Measurements from ENCODE around the gene TUBA4A. TPM values are rescaled to one million over a fixed set of nuclear protein-coding genes. Genes with fewer than 3 reads are reported as not detected.

The TUBA4A gene
- total and polyA plus RNA-seq, 10 of the 15 experiments (the other 5 are each of a cell fraction or from before 2014, with no cell fraction given) = 58.2 to 325 (median 134) TPM

DNA sequence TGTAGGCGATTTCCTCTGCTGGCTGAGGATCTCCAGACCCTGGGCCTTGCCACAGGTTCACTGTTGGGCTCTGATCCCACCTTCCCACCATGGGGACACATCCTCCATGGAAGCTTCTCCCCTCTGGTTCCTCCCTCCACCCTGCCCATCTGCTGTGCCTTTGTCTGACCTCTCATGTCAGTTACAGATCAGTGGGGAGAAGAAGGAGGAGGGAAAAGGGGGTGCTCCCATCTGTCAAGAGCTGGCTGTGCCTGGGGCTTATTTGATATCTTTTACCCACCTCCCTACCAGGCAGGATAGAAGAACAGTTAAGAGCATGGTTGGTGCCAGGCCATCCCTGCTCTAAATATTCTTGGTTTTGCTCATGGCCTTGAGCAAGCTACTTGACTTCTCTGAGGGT lies 13.2 kb upstream of the TUBA4A start (continued):
- TF ChIP-seq, protein P1, sequence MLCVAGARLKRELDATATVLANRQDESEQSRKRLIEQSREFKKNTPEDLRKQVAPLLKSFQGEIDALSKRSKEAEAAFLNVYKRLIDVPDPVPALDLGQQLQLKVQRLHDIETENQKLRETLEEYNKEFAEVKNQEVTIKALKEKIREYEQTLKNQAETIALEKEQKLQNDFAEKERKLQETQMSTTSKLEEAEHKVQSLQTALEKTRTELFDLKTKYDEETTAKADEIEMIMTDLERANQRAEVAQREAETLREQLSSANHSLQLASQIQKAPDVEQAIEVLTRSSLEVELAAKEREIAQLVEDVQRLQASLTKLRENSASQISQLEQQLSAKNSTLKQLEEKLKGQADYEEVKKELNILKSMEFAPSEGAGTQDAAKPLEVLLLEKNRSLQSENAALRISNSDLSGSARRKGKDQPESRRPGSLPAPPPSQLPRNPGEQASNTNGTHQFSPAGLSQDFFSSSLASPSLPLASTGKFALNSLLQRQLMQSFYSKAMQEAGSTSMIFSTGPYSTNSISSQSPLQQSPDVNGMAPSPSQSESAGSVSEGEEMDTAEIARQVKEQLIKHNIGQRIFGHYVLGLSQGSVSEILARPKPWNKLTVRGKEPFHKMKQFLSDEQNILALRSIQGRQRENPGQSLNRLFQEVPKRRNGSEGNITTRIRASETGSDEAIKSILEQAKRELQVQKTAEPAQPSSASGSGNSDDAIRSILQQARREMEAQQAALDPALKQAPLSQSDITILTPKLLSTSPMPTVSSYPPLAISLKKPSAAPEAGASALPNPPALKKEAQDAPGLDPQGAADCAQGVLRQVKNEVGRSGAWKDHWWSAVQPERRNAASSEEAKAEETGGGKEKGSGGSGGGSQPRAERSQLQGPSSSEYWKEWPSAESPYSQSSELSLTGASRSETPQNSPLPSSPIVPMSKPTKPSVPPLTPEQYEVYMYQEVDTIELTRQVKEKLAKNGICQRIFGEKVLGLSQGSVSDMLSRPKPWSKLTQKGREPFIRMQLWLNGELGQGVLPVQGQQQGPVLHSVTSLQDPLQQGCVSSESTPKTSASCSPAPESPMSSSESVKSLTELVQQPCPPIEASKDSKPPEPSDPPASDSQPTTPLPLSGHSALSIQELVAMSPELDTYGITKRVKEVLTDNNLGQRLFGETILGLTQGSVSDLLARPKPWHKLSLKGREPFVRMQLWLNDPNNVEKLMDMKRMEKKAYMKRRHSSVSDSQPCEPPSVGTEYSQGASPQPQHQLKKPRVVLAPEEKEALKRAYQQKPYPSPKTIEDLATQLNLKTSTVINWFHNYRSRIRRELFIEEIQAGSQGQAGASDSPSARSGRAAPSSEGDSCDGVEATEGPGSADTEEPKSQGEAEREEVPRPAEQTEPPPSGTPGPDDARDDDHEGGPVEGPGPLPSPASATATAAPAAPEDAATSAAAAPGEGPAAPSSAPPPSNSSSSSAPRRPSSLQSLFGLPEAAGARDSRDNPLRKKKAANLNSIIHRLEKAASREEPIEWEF (IDR thresholded peaks at IDR 0.05; ENCODE audit: insufficient replicate concordance, low read depth, low read length) = no peak
- TF ChIP-seq NFIC (IDR thresholded peaks at IDR 0.05; ENCODE audit: low read depth, low read length) (no peak), JUNB (IDR thresholded peaks at IDR 0.05) (no peak), IKZF2 (IDR thresholded peaks at IDR 0.05) (no peak), SPI1 (IDR thresholded peaks at IDR 0.05; ENCODE audit: borderline replicate concordance, insufficient read depth, low read depth, low read length) (no peak), CBFB (IDR thresholded peaks at IDR 0.05; ENCODE audit: low read depth) (no peak)

DNA sequence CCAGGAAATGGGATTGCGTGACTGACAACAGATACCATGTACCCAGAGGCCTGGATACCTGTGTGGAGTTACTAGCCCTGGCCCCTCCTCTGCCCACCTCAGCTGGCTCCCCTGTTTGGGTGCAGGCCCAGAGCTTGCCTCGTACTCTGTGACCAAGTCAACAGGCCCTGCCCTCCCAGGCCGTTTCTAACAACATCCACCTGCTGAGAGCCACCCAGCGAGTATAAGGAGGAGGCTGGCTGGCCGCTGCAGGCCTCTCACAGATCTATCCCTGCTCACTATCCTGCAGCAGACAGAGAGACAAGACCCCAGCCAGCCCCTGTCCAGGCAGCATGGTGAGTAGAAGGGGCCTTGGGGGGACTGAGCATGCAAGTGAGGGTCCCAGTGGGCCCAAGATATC lies 12.5 kb upstream of the TUBA4A start:
- RAD21 ChIA-PET (ENCODE audit: unreplicated experiment) = no interaction called here
- peaks cover 0 to under 1% of the 10 kb centered on the region in 2 experiments; a peak in 1 of 4 replicates for H3K27me3 ChIP-seq (replicated peaks in 1 of 2; ENCODE audit: control insufficient read depth in 2 of 2, insufficient read depth in 2 of 2, low read length in 1 of 2)
- H3K4me1 ChIP-seq (ENCODE audit: control insufficient read depth, insufficient read depth, low read length) = no peaks in the 10 kb centered on the region
- H3K79me2 ChIP-seq (ENCODE audit: control insufficient read depth, insufficient read depth, low read length) = no peaks in the 10 kb centered on the region
- SMC1A ChIA-PET (ENCODE audit: uncharacterized antibody, unreplicated experiment) = interaction anchor here (2.1 kb wide), 1 partner anchor 12 kb away, joined by 5 read pairs; no protein-coding TSS in a partner anchor
- no peaks in the 10 kb centered on the region for H4K20me1 ChIP-seq (ENCODE audit: control insufficient read depth, insufficient read depth)
- CTCF ChIA-PET = interaction anchor here (1.5 to 2.1 kb wide), 3 partner anchors 11 to 29 kb away, joined by 3 to 9 read pairs (median 6); no protein-coding TSS in a partner anchor
- no peaks in the 10 kb centered on the region for H3K9me3 ChIP-seq (replicated peaks; ENCODE audit: control insufficient read depth, insufficient read depth, low read length)
- TF ChIP-seq EGR1 (IDR thresholded peaks at IDR 0.05; ENCODE audit: borderline replicate concordance in 1 of 2, low read depth in 2 of 2, low read length in 2 of 2) = no peak
- no peak for TF ChIP-seq POLR2A (IDR thresholded peaks at IDR 0.05; ENCODE audit: low read depth, low read length)
- no peak for TF ChIP-seq BHLHE40 (IDR thresholded peaks at IDR 0.05; ENCODE audit: borderline replicate concordance in 1 of 2, low read depth in 2 of 2, low read length in 1 of 2)
- TF ChIP-seq HDAC6 (IDR thresholded peaks at IDR 0.05; ENCODE audit: unreplicated experiment) = no peak
- TF ChIP-seq NR2C2 (IDR thresholded peaks at IDR 0.05; ENCODE audit: borderline replicate concordance, control insufficient read depth, insufficient read length, low read depth) = no peak
- no peak for TF ChIP-seq CBX5 (IDR thresholded peaks at IDR 0.05; ENCODE audit: low read depth)
- no peak overlapping the region for H3K27ac ChIP-seq (ENCODE audit: control insufficient read depth, insufficient read depth)
- H3K4me3 ChIP-seq = no peak overlapping the region
- no peak for FAIRE-seq
- H3K36me3 ChIP-seq (ENCODE audit: control insufficient read depth in 2 of 2, insufficient read depth in 2 of 2, low read length in 1 of 2) = no peaks in the 10 kb centered on the region
- intact Hi-C loops (cut with micrococcal nuclease; ENCODE audit: unreplicated experiment) (no loop called here), in situ Hi-C loops (cut with MboI) (no loop called here)
- H2AFZ ChIP-seq (ENCODE audit: control insufficient read depth, low read depth, low read length) = no peak overlapping the region
- BruUV-seq (replicated peaks) = no TSS peak
- no peak for DNase-seq (ENCODE audit: low read depth, low spot score)
- 58% methylated on average over 5 of the region's 5 CpGs for WGBS (ENCODE audit: insufficient coverage, insufficient replicate concordance, low lambda C conversion rate, missing lambda C conversion rate)
- no peak overlapping the region for H3K4me2 ChIP-seq (ENCODE audit: control insufficient read depth, insufficient read depth)
- H3K9ac ChIP-seq (ENCODE audit: control insufficient read depth, insufficient read depth, low read length) = no peak overlapping the region
- POLR2A ChIA-PET = interaction anchor here (1.1 kb wide), 1 partner anchor 54 kb away, joined by 4 read pairs; no protein-coding TSS in a partner anchor
- ATAC-seq = no peak

All from GM12878 (cell line).